Fibroblast of lung (primary cell): ENCODE data around the gene PDE6D.

Experiments
- EZH2 ChIP-seq: IDR thresholded peaks from 2 replicates; pipeline ENCODE4 v1.5.1; 2012; ENCODE audit warnings: low read length, control low read depth, mild to moderate bottlenecking; ENCODE audit errors: missing control alignments
- TF ChIP-seq, protein P1 (sequence below), 2 donors: IDR thresholded peaks in 1 of 2; conservative IDR thresholded peaks in 1 of 2; 1 replicate in 1 of 2; 2 replicates in 1 of 2; pipeline ENCODE4 v1.5.1; 2011 to 2012; ENCODE audit warnings: low read length in 2 of 2, control low read depth in 1 of 2, inconsistent platforms in 1 of 2, low read depth in 1 of 2, mild to moderate bottlenecking in 1 of 2

DNA sequence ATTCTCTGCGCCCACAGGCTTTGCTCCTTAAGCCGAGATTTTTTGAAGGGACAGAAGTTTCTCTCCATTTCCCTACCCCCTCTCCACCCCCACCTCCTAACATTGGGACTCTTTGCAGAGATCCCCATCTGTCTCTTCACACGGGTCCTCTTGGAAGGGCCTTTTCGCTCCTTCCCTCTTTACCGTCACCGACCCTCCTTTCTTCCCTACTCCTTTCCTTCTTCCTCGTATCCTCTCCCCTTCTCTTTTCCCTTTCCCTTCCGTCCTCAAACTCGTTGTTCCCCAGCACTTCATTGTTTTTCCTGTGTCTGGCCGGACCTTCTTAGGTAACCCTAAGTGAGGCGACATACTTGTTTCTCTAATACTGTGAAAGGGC, 5.8 kb upstream of the PDE6D start:
- TF ChIP-seq, protein P1, sequence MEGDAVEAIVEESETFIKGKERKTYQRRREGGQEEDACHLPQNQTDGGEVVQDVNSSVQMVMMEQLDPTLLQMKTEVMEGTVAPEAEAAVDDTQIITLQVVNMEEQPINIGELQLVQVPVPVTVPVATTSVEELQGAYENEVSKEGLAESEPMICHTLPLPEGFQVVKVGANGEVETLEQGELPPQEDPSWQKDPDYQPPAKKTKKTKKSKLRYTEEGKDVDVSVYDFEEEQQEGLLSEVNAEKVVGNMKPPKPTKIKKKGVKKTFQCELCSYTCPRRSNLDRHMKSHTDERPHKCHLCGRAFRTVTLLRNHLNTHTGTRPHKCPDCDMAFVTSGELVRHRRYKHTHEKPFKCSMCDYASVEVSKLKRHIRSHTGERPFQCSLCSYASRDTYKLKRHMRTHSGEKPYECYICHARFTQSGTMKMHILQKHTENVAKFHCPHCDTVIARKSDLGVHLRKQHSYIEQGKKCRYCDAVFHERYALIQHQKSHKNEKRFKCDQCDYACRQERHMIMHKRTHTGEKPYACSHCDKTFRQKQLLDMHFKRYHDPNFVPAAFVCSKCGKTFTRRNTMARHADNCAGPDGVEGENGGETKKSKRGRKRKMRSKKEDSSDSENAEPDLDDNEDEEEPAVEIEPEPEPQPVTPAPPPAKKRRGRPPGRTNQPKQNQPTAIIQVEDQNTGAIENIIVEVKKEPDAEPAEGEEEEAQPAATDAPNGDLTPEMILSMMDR (conservative IDR thresholded peaks at IDR 0.05 in 1 of 2, IDR thresholded peaks at IDR 0.05 in 1 of 2; ENCODE audit: low read depth in 1 of 2, low read length in 2 of 2): no peak
- TF ChIP-seq EZH2: no peak
